H1 (cell line): ENCODE measurements around the gene RNF141. TPM values are rescaled to one million over a fixed set of nuclear protein-coding genes. Genes with fewer than 3 reads are reported as not detected.

Experiments
- CTCF ChIA-PET: fragments of 300-600 bp; sonication (Branson Sonifier 250); formaldehyde crosslinking; loops from one replicate; lab custom pipeline; 2021; ENCODE audit not compliant: partially characterized antibody; lab: Charles Lee
- POLR2A ChIA-PET: fragments of 300-600 bp; sonication (Branson Sonifier 250); formaldehyde crosslinking; loops from one replicate; lab custom pipeline; 2021; ENCODE audit warnings: inconsistent platforms; ENCODE audit not compliant: partially characterized antibody; lab: Charles Lee
- DNase-seq, 2 experiments: peaks; one replicate each; pipeline versions ENCODE4 v3.0.0 to v3.0.0-alpha.2; 2010 to 2022; ENCODE audit warnings: low spot score in 2 of 2, low read depth in 1 of 2, mixed read lengths in 1 of 2
- FAIRE-seq: peaks from 2 replicates; lab custom pipeline; 2011; peaks lifted over from hg19 to GRCh38; lab: Jason Lieb, UNC
- H2AFZ ChIP-seq: 2 replicates; pipeline ENCODE4 v1.8.1; 2012; ENCODE audit warnings: low read length, inconsistent platforms
- H2AK5ac ChIP-seq: 2 replicates; pipeline ENCODE4 v1.6.1; 2013; ENCODE audit warnings: low read depth, low read length
- H2BK120ac ChIP-seq: replicated peaks from 2 replicates; pipeline ENCODE3; 2013; ENCODE audit warnings: low read depth, low read length, inconsistent platforms
- H2BK12ac ChIP-seq: 2 replicates; pipeline ENCODE4 v1.6.1; 2013; ENCODE audit warnings: low read depth, low read length
- H2BK15ac ChIP-seq: 2 replicates; pipeline ENCODE4 v1.6.1; 2013; ENCODE audit warnings: low read length
- H2BK20ac ChIP-seq: 2 replicates; pipeline ENCODE4 v1.6.1; 2013; ENCODE audit warnings: low read length
- H2BK5ac ChIP-seq: 2 replicates; pipeline ENCODE4 v1.6.1; 2013; ENCODE audit warnings: low read depth, low read length
- H3K14ac ChIP-seq: 2 replicates; pipeline ENCODE4 v1.6.1; 2013; ENCODE audit warnings: inconsistent platforms; ENCODE audit not compliant: insufficient read length
- H3K18ac ChIP-seq: 2 replicates; pipeline ENCODE4 v1.6.1; 2013; ENCODE audit warnings: low read length; ENCODE audit errors: extremely low read depth
- H3K23ac ChIP-seq: 2 replicates; pipeline ENCODE4 v1.6.1; 2013; ENCODE audit warnings: inconsistent platforms; ENCODE audit not compliant: insufficient read length
- H3K23me2 ChIP-seq: 2 replicates; pipeline ENCODE4 v1.6.1; 2013; ENCODE audit warnings: low read depth, low read length
- H3K27ac ChIP-seq: 2 replicates; pipeline ENCODE4 v1.6.1; 2011; ENCODE audit warnings: low read depth, low read length, inconsistent platforms
- H3K27me3 ChIP-seq, 4 experiments: replicated peaks in 1 of 4; 1 replicate in 1 of 4; 2 replicates in 3 of 4; pipeline versions ENCODE4 v1.6.1 to v1.8.1; 2011 to 2013; ENCODE audit warnings: low read length in 3 of 4, mild to moderate bottlenecking in 3 of 4, inconsistent platforms in 2 of 4, mixed read lengths in 2 of 4, moderate library complexity in 1 of 4; ENCODE audit not compliant: control insufficient read depth in 3 of 4, insufficient read depth in 3 of 4; ENCODE audit errors: extremely low read depth in 1 of 4
- H3K36me3 ChIP-seq, 4 experiments: 2 replicates each; pipeline versions ENCODE4 v1.6.1 to v1.8.1; 2011 to 2013; ENCODE audit warnings: mild to moderate bottlenecking in 4 of 4, low read length in 3 of 4, moderate library complexity in 2 of 4, control low read depth in 1 of 4, inconsistent platforms in 1 of 4; ENCODE audit not compliant: insufficient read depth in 4 of 4, control insufficient read depth in 2 of 4
- H3K4ac ChIP-seq: replicated peaks from 2 replicates; pipeline ENCODE3; 2013; ENCODE audit warnings: low read length, low read depth, mixed read lengths, inconsistent platforms; ENCODE audit not compliant: insufficient read length
- H3K4me1 ChIP-seq, 4 experiments: replicated peaks in 1 of 4; 1 replicate in 1 of 4; 2 replicates in 3 of 4; pipeline versions ENCODE4 v1.6.1 to v1.8.1; 2011 to 2013; ENCODE audit warnings: low read length in 3 of 4, inconsistent platforms in 2 of 4, mixed read lengths in 1 of 4; ENCODE audit not compliant: insufficient read depth in 4 of 4, control insufficient read depth in 3 of 4
- H3K4me2 ChIP-seq, 2 experiments: 2 replicates each; pipeline versions ENCODE4 v1.6.1 to v1.8.1; 2011 to 2013; ENCODE audit warnings: low read depth in 2 of 2, low read length in 2 of 2, control low read depth in 1 of 2, inconsistent platforms in 1 of 2, mild to moderate bottlenecking in 1 of 2; ENCODE audit not compliant: insufficient read depth in 1 of 2
- H3K4me3 ChIP-seq, 4 experiments: fragments of 200-600, 300-600 bp in 1 of 4; sonication (generic), shearing (Covaris generic), sonication (Bioruptor Twin) in 1 of 4; 2 replicates each; pipeline versions ENCODE4 v1.5.1 to v1.8.1; 2011 to 2016; ENCODE audit warnings: low read length in 4 of 4, low read depth in 3 of 4, control low read depth in 2 of 4, inconsistent platforms in 2 of 4, mild to moderate bottlenecking in 2 of 4, mixed read lengths in 1 of 4, moderate library complexity in 1 of 4; ENCODE audit not compliant: insufficient read depth in 2 of 4; ENCODE audit errors: extremely low read depth in 1 of 4
- H3K56ac ChIP-seq: replicated peaks from 2 replicates; pipeline ENCODE3; 2013; ENCODE audit warnings: low read depth, mild to moderate bottlenecking, mixed read lengths, low read length, inconsistent platforms; ENCODE audit not compliant: insufficient read length
- H3K79me1 ChIP-seq: 2 replicates; pipeline ENCODE4 v1.6.1; 2013; ENCODE audit warnings: low read depth, low read length, control low read depth
- H3K79me2 ChIP-seq, 2 experiments: 2 replicates each; pipeline versions ENCODE4 v1.6.1 to v1.8.1; 2012 to 2013; ENCODE audit warnings: low read length in 2 of 2, mild to moderate bottlenecking in 2 of 2, inconsistent platforms in 1 of 2; ENCODE audit not compliant: insufficient read depth in 2 of 2, control insufficient read depth in 1 of 2
- H3K9ac ChIP-seq, 4 experiments: replicated peaks in 1 of 4; 1 replicate in 1 of 4; 2 replicates in 3 of 4; pipeline versions ENCODE4 v1.6.1 to v1.8.1; 2011 to 2013; ENCODE audit warnings: low read depth in 3 of 4, low read length in 3 of 4, control low read depth in 2 of 4, mild to moderate bottlenecking in 2 of 4, moderate library complexity in 2 of 4, inconsistent platforms in 1 of 4; ENCODE audit errors: extremely low read depth in 1 of 4
- H3K9me3 ChIP-seq, 2 experiments: 2 replicates each; pipeline versions ENCODE4 v1.6.1 to v1.8.1; 2012 to 2013; ENCODE audit warnings: mild to moderate bottlenecking in 2 of 2, moderate library complexity in 2 of 2, control low read depth in 1 of 2, inconsistent platforms in 1 of 2, low read depth in 1 of 2, low read length in 1 of 2, mixed read lengths in 1 of 2; ENCODE audit not compliant: insufficient read depth in 2 of 2
- H4K20me1 ChIP-seq, 2 experiments: replicated peaks in 1 of 2; 2 replicates each; pipeline versions ENCODE3 to v1.8.1; 2011 to 2013; ENCODE audit warnings: inconsistent platforms in 2 of 2, low read length in 2 of 2, mild to moderate bottlenecking in 1 of 2; ENCODE audit not compliant: insufficient read depth in 2 of 2, control insufficient read depth in 1 of 2
- H4K5ac ChIP-seq: 2 replicates; pipeline ENCODE4 v1.6.1; 2013; ENCODE audit warnings: low read length, low read depth, mixed read lengths, inconsistent platforms; ENCODE audit not compliant: insufficient read length
- H4K8ac ChIP-seq: 2 replicates; pipeline ENCODE4 v1.8.0; 2013; ENCODE audit warnings: mild to moderate bottlenecking, moderate library complexity, low read length, inconsistent platforms; ENCODE audit not compliant: insufficient read depth; ENCODE audit errors: extremely low read depth
- H4K91ac ChIP-seq: replicated peaks from 2 replicates; pipeline ENCODE3; 2013; ENCODE audit warnings: low read length, mixed read lengths, inconsistent platforms; ENCODE audit not compliant: insufficient read length
- ASH2L ChIP-seq: fragments of 200-600, 300-600 bp; sonication (generic); IDR thresholded peaks from one replicate; pipeline ENCODE4 v1.7.1; 2017; ENCODE audit warnings: low read length
- BCL11A ChIP-seq, 2 experiments: IDR thresholded peaks; one replicate each; pipeline ENCODE4 v1.6.1; 2011; ENCODE audit warnings: low read depth in 2 of 2, low read length in 2 of 2, mild to moderate bottlenecking in 2 of 2
- BRCA1 ChIP-seq: IDR thresholded peaks from 2 replicates; pipeline ENCODE4 v1.6.1; 2012; ENCODE audit warnings: low read depth, low read length, improper control_type of control experiment
- CBX8 ChIP-seq: fragments of 300-800, 300-1000 bp; sonication (generic); IDR thresholded peaks from 2 replicates; pipeline ENCODE4 v1.7.1; 2016; ENCODE audit warnings: low read depth, low read length, borderline replicate concordance
- EP300 ChIP-seq, 2 experiments: IDR thresholded peaks; 1 replicate in 1 of 2; 2 replicates in 1 of 2; pipeline ENCODE4 v1.6.1; 2011 to 2012; ENCODE audit warnings: low read depth in 2 of 2, low read length in 2 of 2, mild to moderate bottlenecking in 2 of 2, borderline replicate concordance in 1 of 2, inconsistent platforms in 1 of 2, moderate library complexity in 1 of 2
- GTF2F1 ChIP-seq: IDR thresholded peaks from 2 replicates; pipeline ENCODE4 v1.6.1; 2012; ENCODE audit warnings: low read depth, low read length, improper control_type of control experiment, borderline replicate concordance
- HDAC6 ChIP-seq: IDR thresholded peaks from one replicate; pipeline ENCODE4 v1.7.1; 2012; ENCODE audit warnings: low read depth, mild to moderate bottlenecking, inconsistent platforms, low read length, moderate library complexity
- SIRT6 ChIP-seq: IDR thresholded peaks from one replicate; pipeline ENCODE4 v1.7.1; 2012; ENCODE audit warnings: low read length, inconsistent platforms
- SP4 ChIP-seq: IDR thresholded peaks from 2 replicates; pipeline ENCODE4 v1.6.1; 2012; ENCODE audit warnings: low read length, inconsistent platforms
- SUZ12 ChIP-seq: fragments of 200-600 bp; sonication (generic); IDR thresholded peaks from 2 replicates; pipeline ENCODE4 v1.6.1; 2012; ENCODE audit warnings: mild to moderate bottlenecking, inconsistent platforms, low read length, moderate library complexity, mixed read lengths
- ZNF274 ChIP-seq: IDR thresholded peaks from 2 replicates; pipeline ENCODE4 v1.7.0; 2012; ENCODE audit warnings: low read length, borderline replicate concordance; ENCODE audit errors: extremely low read depth
- polyA plus RNA-seq, 7 experiments: library from polyadenylated mRNA; depleted of rRNA in 3 of 7; stranded (reverse) in 5 of 7; unstranded in 2 of 7; fragments of >200 nt in 5 of 7; fragments of 200-250 nt in 2 of 7; gene quantifications; 1 replicate in 5 of 7; 2 replicates in 1 of 7; 4 replicates in 1 of 7; pipeline versions ENCODE4 v1.2.1 to v1.2.3, GENCODE V29; 2011 to 2013; ENCODE audit warnings: missing spikeins in 2 of 7, mixed read lengths in 2 of 7
- total RNA-seq: library from RNA; stranded (reverse); fragmentation: NEBNext Ultra II Directional; extraction: Animal tissue kit (Norgen Biotek cat#: 25700); gene quantifications from 2 replicates; pipeline ENCODE4 v1.2.1, GENCODE V29; 2021
- TF ChIP-seq, protein P1 (sequence below): IDR thresholded peaks from 2 replicates; pipeline ENCODE4 v1.6.1; 2012; ENCODE audit warnings: inconsistent platforms

The RNF141 gene
- total and polyA plus RNA-seq, 2 of the 8 experiments (the other 6 are each of a cell fraction or from before 2014, with no cell fraction given), result 8.5 to 22.8 TPM

DNA sequence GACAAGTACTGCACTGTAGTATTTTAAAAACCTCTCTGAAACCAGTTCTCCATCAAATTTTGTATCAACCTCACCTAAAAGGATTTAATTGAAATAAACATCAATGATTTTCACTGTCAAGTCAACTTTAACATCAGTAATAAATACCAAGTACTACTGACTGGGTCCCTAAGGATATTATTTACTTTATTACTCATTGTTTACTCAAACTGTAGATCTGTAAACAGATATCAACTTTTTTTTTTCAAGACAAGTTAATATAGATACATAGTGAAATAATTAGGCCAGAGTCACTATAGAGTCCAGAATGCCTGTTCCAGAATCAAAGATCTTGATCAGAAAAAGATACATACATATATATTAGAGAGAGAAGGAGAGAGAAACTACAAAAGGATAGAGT, 1.6 kb downstream of the RNF141 start:
- Histone ChIP-seq H4K20me1 (no peaks in the 10 kb centered on the region), H3K27ac (no peak overlapping the region), H4K5ac (no peak overlapping the region), H2BK15ac (no peak overlapping the region), H3K36me3 (no peaks in the 10 kb centered on the region), H3K79me1 (no peaks in the 10 kb centered on the region; the same call in 1 of the 2 replicates), H3K9ac (no peak overlapping the region), H3K27me3 (no peaks in the 10 kb centered on the region), H3K23me2 (peaks cover 4% of the 10 kb centered on the region; the same call in 1 of the 2 replicates), H4K91ac (no peak overlapping the region), H3K18ac (no peak overlapping the region), H3K79me2 (no peaks in the 10 kb centered on the region), H3K4me1 (peaks cover 0 to 6% (median 0%) of the 10 kb centered on the region in 4 experiments; a peak in 2 of 7 replicates), H2AFZ (no peak overlapping the region), H4K8ac (no peak overlapping the region), H3K4me2 (no peak overlapping the region; a peak in 1 of 4 replicates), H3K23ac (no peak overlapping the region), H3K4ac (no peak overlapping the region), H3K56ac (no peak overlapping the region), H2BK5ac (no peak overlapping the region), H2AK5ac (no peak overlapping the region), H3K9me3 (no peaks in the 10 kb centered on the region), H2BK120ac (no peak overlapping the region), H2BK12ac (no peak overlapping the region), H3K4me3 (no peak overlapping the region), H2BK20ac (no peak overlapping the region), H3K14ac (no peak overlapping the region)
- no peak for DNase-seq
- TF ChIP-seq, protein P1, sequence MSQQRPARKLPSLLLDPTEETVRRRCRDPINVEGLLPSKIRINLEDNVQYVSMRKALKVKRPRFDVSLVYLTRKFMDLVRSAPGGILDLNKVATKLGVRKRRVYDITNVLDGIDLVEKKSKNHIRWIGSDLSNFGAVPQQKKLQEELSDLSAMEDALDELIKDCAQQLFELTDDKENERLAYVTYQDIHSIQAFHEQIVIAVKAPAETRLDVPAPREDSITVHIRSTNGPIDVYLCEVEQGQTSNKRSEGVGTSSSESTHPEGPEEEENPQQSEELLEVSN, result no peak
- TF ChIP-seq ASH2L (no peak), EP300 (IDR thresholded peaks at IDR 0.05; ENCODE audit: borderline replicate concordance in 1 of 2, low read depth in 2 of 2, low read length in 2 of 2) (no peak), SP4 (no peak), CBX8 (no peak), HDAC6 (no peak), ZNF274 (no peak), SUZ12 (no peak), BCL11A (IDR thresholded peaks at IDR 0.05; ENCODE audit: low read depth in 2 of 2, low read length in 2 of 2) (no peak), GTF2F1 (no peak), BRCA1 (no peak), SIRT6 (no peak)
- POLR2A ChIA-PET, result interaction anchor here (1.3 kb wide), 1 partner anchor 135 kb away, joined by 3 read pairs; no protein-coding TSS in a partner anchor
- CTCF ChIA-PET, result interaction anchor here (1.2 to 3.2 kb wide), 6 partner anchors 7 to 115 kb away, joined by 3 to 26 read pairs (median 5); partner anchors contain the start of gene AMPD3
- FAIRE-seq, result no peak
